Tibial nerve (tissue), 3 donors: Measurements from ENCODE around the gene HAGHL.

Source experiments
- POLR2A ChIP-seq, 2 donors: fragments of 450-650 bp; IDR thresholded peaks; one replicate each; pipeline ENCODE4 v1.6.1; 2017; ENCODE audit warnings: antibody characterized with exemption in 2 of 2, mild to moderate bottlenecking in 2 of 2, moderate library complexity in 2 of 2
- TF ChIP-seq, protein P1 (sequence below), 5 experiments: fragments of 200-600 bp in 3 of 5; fragments of 450-650 bp in 2 of 5; sonication (generic) in 3 of 5; IDR thresholded peaks; one replicate each; pipeline ENCODE4 v1.5.1; 2016 to 2019; ENCODE audit warnings: antibody characterized with exemption in 5 of 5, mild to moderate bottlenecking in 3 of 5, moderate library complexity in 2 of 5

DNA sequence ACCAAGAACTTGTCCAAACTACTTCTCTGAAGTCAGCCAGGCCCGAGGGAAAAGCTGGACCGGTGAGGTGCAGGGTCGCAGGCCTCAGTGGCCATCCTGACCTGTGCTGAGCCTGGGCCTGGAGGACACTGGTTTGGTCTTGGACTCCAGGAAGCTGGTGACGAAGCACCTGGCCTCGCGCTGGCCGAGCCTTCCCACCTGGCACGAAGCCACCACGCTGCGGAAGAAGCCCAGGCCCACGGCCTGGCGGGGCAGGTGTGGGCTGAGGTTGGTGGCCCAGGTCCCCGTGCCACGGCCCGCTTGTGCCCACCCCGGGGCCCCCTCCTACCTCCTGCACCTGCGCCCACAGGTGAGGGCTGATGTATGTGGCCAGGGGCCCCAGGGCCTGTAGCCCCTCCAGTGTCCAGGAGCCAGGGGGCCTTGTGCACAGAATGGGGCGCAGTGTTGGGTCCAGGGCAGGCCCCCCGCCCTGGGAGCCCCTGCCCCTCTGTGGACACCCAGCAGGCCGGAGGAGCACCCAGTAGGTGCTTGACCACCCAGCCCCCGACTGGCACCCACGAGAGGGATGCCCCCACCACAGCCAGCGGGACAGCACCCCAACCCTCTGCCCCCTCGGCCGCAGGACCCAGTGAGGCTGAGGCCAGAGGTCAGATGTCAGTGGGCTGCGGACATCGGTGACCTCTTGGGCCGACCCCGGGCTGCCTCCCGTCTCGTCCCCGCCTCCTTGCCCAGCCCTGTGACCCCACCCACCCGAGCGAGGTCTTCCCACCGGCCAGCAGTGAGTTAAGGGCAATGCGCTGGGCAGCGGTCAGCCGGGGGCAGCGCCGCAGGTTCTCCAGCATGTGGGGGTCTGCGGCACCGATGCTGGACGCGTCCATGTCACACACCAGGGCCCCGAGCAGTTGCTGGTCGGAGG is 47.4 kb downstream of the HAGHL start:
- no peak for TF ChIP-seq POLR2A (IDR thresholded peaks at IDR 0.05)
- TF ChIP-seq, protein P1, sequence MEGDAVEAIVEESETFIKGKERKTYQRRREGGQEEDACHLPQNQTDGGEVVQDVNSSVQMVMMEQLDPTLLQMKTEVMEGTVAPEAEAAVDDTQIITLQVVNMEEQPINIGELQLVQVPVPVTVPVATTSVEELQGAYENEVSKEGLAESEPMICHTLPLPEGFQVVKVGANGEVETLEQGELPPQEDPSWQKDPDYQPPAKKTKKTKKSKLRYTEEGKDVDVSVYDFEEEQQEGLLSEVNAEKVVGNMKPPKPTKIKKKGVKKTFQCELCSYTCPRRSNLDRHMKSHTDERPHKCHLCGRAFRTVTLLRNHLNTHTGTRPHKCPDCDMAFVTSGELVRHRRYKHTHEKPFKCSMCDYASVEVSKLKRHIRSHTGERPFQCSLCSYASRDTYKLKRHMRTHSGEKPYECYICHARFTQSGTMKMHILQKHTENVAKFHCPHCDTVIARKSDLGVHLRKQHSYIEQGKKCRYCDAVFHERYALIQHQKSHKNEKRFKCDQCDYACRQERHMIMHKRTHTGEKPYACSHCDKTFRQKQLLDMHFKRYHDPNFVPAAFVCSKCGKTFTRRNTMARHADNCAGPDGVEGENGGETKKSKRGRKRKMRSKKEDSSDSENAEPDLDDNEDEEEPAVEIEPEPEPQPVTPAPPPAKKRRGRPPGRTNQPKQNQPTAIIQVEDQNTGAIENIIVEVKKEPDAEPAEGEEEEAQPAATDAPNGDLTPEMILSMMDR (IDR thresholded peaks at IDR 0.05): no peak
